Measurements from ENCODE around the gene PPP1R1B. TPM values are rescaled to one million over a fixed set of nuclear protein-coding genes. Genes with fewer than 3 reads are reported as not detected.

The PPP1R1B gene
- total RNA-seq, 2 experiments from 2014 or later, result not detected

DNA sequence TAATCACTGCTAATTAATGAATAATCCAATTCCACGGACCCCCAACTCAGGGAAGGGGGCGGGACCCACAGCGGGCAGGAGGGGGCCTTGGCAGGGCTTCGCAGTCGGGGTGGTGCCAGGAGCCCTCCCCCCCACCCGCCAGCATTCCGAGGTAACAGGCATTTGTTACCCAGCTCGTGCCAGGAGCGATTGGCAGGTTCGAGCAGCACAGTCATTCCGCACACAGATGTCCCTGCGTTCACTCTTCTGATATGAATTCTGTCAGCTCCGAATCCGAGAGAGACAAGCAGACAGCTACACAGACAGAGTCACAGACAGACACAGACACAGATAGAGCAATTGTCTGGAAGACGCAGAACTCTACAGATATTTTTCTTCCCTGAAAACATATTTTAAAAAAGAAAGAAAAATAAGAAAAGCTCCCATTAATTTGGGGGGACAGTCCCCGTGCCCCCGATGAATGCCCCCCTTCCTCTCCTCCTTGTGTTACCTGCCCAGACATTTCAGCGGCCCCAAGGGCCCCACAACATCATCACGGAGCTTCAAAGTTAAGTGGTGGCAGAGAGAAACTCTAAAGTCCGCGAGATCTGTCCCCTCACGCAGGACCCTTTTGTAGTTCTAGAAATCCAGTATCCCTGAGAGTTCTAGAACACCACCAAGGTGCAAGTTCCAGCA, 29.2 kb upstream of the PPP1R1B start:
- TF ChIP-seq, protein P1, sequence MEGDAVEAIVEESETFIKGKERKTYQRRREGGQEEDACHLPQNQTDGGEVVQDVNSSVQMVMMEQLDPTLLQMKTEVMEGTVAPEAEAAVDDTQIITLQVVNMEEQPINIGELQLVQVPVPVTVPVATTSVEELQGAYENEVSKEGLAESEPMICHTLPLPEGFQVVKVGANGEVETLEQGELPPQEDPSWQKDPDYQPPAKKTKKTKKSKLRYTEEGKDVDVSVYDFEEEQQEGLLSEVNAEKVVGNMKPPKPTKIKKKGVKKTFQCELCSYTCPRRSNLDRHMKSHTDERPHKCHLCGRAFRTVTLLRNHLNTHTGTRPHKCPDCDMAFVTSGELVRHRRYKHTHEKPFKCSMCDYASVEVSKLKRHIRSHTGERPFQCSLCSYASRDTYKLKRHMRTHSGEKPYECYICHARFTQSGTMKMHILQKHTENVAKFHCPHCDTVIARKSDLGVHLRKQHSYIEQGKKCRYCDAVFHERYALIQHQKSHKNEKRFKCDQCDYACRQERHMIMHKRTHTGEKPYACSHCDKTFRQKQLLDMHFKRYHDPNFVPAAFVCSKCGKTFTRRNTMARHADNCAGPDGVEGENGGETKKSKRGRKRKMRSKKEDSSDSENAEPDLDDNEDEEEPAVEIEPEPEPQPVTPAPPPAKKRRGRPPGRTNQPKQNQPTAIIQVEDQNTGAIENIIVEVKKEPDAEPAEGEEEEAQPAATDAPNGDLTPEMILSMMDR (IDR thresholded peaks at IDR 0.05), result no peak
- DNase-seq (no peak), ATAC-seq (no peak)
- no peaks in the 10 kb centered on the region for H3K36me3 Mint-ChIP-seq (ENCODE audit: low read depth)
- POLR2A ChIA-PET, result interaction anchor here (0.6 to 0.7 kb wide), 2 partner anchors 20 to 55 kb away, joined by 3 read pairs; no protein-coding TSS in a partner anchor
- H3K4me1 Mint-ChIP-seq (ENCODE audit: low read depth), result peaks cover 17% of the 10 kb centered on the region
- intact Hi-C loops (cut with micrococcal nuclease), result no loop called here
- H3K9me3 Mint-ChIP-seq, result no peaks in the 10 kb centered on the region
- H3K4me3 Mint-ChIP-seq, result no peak overlapping the region
- H3K27me3 Mint-ChIP-seq, result peaks cover 82% of the 10 kb centered on the region
- no peak overlapping the region for H3K27ac Mint-ChIP-seq
- CTCF ChIA-PET, result interaction anchor here (1.2 to 1.4 kb wide), 2 partner anchors 25 to 56 kb away, joined by 3 to 17 read pairs; no protein-coding TSS in a partner anchor

DNA sequence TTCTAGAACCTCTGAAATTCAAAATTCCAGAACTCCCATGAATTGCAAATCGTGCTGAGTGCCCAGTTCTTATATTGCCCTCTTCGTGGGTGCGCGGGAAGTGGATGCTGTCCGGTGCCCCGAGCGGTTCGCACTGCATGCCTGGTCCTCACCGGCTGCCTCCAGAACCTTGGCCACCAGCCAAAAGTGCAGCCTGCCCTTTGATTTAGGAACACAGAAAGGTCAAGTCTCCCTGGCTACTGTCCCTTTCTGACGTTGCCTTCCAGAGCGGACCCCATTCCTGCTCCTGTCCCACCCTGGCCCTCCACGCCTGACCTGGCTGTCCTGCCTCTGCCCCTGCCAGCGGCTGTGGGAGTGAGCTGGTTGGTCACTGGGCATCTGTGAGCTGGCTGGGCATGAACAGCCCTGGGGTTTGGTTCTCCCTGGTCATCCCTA, 28.7 kb upstream of the PPP1R1B start:
- ChIA-PET CTCF (interaction anchor here (1.0 to 1.4 kb wide), 3 partner anchors 21 to 56 kb away, joined by 3 to 17 read pairs (median 3); no protein-coding TSS in a partner anchor), POLR2A (interaction anchor here (0.6 kb wide), 1 partner anchor 55 kb away, joined by 3 read pairs; no protein-coding TSS in a partner anchor)
- Mint-ChIP-seq H3K27ac (no peak overlapping the region), H3K27me3 (peaks cover 87% of the 10 kb centered on the region), H3K36me3 (ENCODE audit: low read depth) (no peaks in the 10 kb centered on the region), H3K4me3 (no peak overlapping the region), H3K4me1 (ENCODE audit: low read depth) (peaks cover 17% of the 10 kb centered on the region), H3K9me3 (no peaks in the 10 kb centered on the region)
- intact Hi-C loops (cut with micrococcal nuclease), result no loop called here
- no peak for DNase-seq
- TF ChIP-seq, protein P1 (IDR thresholded peaks at IDR 0.05), result no peak
- ATAC-seq, result no peak

DNA sequence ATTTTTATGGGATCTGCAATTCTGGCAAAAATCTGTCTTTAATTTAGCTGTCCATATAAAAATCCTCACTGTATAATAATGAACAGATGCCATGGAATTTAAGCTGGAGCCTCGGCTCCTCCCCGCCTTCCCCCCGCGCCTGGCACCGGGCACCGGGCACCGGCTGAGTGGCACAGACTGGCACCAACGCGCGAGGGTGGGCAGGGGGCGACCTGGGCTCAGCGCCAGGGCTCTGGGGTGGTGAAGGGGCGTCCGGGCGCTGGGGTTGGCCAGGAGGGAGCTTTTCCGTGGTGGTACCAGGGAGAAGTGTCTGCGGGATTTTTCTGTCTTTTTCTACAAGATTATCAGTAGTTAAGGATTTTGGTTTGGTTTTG, 28.1 kb upstream of the PPP1R1B start:
- Mint-ChIP-seq H3K36me3 (ENCODE audit: low read depth) (no peaks in the 10 kb centered on the region), H3K9me3 (no peaks in the 10 kb centered on the region), H3K27ac (no peak overlapping the region), H3K4me3 (no peak overlapping the region), H3K27me3 (peaks cover 87% of the 10 kb centered on the region), H3K4me1 (ENCODE audit: low read depth) (peaks cover 21% of the 10 kb centered on the region)
- DNase-seq (no peak), ATAC-seq (no peak)
- intact Hi-C loops (cut with micrococcal nuclease), result no loop called here
- CTCF ChIA-PET, result interaction anchor here (1.0 kb wide), 1 partner anchor 22 kb away, joined by 3 read pairs; no protein-coding TSS in a partner anchor
- TF ChIP-seq, protein P1 (IDR thresholded peaks at IDR 0.05), result no peak
- POLR2A ChIA-PET, result no interaction called here

DNA sequence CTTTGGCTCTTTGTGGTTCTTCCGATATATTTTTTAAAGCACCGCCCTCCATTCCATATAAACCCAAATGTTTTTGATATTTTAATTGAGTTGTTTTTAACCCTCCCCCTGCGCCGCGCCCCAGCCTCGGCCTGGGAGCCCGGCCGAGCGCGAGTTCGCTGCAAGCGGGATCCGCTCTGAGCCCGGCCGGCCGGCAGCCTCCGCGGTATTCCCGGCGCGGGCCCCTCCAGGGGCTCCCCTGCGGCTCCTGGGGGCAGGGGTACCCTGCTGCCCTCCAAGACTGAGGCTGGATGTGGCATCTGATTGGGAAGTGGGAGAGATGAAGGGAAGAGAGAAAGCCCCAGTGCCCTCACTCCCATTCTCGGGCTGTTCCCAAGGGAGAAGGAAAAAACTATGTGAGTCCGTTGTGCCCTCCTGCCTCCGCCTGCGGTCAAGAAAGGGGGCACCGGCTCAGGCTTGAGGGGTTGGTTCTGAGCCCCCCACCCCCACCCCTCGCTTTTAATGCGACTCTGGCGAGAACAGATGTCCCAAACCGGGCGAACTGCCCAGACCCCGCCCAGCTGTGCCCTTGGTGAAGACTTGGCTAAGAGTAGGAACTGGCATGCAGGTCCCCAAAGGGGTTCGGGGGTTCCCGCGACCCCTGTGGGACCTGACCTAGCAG, 27.6 kb upstream of the PPP1R1B start:
- H3K4me3 Mint-ChIP-seq, result no peak overlapping the region
- no peaks in the 10 kb centered on the region for H3K9me3 Mint-ChIP-seq
- intact Hi-C loops (cut with micrococcal nuclease), result no loop called here
- DNase-seq, result no peak
- no peak for ATAC-seq
- POLR2A ChIA-PET, result no interaction called here
- CTCF ChIA-PET, result interaction anchor here (1.0 to 3.5 kb wide), 2 partner anchors 22 to 23 kb away, joined by 3 to 19 read pairs; no protein-coding TSS in a partner anchor
- H3K27ac Mint-ChIP-seq, result no peak overlapping the region
- H3K4me1 Mint-ChIP-seq (ENCODE audit: low read depth), result peaks cover 23% of the 10 kb centered on the region
- TF ChIP-seq, protein P1 (IDR thresholded peaks at IDR 0.05), result no peak
- no peaks in the 10 kb centered on the region for H3K36me3 Mint-ChIP-seq (ENCODE audit: low read depth)
- peaks cover 87% of the 10 kb centered on the region for H3K27me3 Mint-ChIP-seq

All from activated CD8-positive, alpha-beta T cell treated with anti-CD3 and anti-CD28 coated beads for 36 hours (primary cell).